HG02588 (cell line): ENCODE results near the gene OTOS.

Experiments used
- ATAC-seq: cut with Tn5 transposase; IDR thresholded peaks from one replicate; pipeline ENCODE4 v1.9.1; 2021; ENCODE audit warnings: mild to moderate bottlenecking, moderate library complexity; ENCODE audit not compliant: unreplicated experiment

The OTOS gene

DNA sequence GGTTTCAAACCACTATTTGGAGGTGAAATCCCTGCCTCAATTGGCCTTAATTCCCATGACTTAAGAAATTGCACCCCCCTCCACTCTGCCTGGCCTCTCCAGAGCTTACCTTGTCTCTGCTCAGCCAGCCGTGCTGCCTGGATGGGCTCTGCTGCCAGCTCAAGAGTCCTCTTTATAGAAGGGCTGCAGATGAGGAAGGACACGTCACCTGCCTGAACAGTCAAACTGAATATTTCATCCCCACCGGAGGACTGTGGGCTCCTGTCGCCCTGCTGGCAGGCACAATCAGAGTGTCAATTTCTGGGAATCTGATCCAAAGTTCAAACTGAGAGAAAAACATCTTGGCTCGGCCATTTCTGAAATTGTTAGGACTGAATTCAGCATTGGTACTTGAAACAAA, at the start of gene OTOS:
TSS of gene OTOS (minus strand) at position 148 of the 400 bp plus-strand sequence. CDS start 332 bp downstream, outside the sequence.
- no peak for ATAC-seq

DNA sequence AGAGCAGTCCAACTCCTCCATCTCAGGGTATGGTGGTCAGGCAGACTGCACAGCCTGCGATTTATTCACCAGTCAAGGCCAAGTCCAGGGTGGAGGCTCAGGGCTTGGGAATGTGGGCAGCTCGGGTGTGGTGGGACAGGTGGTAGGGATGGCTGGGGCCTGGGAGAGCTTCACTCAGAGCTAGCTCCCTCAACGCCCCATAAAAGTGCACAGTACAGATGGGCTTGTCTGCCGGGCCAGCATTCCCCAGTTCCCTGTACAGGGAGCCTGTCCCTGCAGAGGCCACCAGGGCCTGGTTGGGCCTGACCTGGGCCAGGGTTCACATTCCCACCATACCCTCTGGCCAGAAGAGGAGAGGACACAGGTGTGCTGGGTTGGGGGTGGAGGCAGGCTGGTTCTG, 49.2 kb upstream of the OTOS start:
- no peak for ATAC-seq

DNA sequence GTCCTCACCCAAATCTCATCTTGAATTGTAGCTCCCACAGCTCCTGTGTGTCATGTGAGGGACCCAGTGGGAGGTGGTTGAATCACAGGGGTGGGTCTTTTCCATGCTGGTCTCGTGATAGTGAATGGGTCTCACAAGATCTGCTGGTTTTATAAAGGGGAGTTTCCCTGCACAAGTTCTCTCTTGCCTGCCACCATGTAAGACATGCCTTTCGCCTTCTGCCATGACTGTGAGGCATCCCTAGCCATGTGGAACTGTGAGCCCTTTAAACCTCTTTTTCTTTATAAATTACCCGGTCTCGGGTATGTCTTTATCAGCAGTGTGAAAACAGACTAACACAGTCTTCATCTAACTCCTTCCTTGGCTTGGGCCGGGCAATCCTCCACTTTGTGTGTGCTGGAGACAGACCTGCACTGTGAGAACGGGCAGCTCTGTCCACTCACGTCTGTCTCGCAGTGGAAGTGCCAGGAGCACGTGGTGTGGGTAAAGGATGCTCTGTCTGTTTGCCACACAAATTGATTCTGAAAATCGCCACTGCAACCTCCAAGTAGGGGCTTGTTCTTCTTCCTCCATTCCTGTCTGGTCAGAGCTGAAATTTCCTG, 47.6 kb upstream of the OTOS start:
- ATAC-seq = no peak

DNA sequence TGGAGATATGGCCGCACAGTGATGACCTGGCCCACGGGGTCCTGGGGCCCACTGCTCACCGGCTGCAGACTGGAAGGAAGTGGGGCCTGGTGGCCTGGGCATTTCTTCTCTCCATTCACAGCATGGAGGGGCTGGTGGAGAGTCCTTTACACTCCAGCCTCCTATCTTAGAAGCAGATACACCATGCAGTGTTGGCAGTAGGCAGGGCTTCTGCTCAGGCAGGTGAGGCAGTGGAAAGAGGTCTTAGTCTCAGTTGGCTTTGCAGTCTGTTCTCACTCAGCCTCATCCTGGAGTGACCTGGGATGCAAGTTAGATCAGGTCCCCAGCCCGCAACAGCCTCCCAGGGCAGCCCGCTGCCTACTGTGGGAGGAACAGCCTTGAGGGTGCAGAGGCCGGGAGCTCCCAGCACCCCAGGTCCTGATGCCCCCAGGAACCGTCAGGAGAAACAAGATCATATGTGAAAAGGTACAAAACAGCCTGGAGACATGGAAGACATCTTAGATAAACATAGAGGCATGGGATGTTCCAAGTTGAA, 45.8 kb upstream of the OTOS start:
- ATAC-seq = no peak

DNA sequence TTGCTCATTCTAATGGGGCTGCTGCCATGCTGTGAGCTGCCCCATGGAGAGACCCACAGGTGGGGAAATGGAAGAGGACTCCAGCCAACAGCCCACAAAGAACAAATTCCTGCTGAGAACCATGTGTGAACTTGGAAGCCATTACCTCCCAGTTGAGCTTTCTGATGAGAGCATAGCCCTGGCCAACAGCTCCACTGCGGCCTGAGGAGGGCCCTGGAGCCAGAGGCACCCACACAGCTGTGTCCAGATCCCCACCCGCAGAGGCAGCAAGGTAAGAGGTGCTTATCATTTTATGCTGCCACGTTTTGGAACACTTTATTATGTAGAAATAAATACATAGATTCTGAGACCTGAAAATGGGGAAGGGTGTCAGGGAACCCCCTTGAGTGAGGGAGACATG, 44.2 kb upstream of the OTOS start:
- ATAC-seq = no peak

DNA sequence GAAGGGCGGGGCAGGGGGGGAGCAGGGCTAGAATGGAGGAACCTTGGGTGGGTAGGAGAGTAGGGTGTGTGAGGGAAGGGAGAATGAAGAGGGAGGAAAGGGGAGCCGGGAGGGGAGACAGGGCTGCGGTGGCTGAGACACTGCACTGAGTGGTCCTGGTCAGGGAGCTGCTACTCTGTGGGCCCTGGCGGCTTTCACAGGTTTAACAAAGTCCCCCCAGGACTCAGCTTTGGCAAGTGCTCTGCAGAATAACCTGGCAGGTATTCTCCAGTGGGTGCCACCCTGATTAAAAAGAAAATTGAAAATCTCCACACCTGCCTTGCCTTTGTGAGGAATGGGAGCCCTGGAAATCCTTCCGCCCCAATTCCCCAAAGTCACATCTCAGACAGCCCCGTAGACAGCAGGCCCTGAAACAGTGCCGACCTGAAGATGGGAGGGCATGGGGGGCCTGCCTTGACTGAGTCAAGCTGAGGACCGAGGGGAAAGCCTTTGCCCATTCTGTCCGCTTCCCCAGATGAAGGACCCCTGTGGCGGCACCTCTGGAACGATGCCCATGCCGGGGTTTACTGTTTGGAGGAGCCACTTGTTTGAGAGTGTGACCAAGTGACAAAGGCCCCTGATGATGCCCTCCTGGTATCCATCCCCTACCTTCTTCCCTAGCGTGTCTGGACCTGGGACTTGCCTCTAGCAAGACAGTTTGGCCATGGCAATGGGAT, 43.6 kb upstream of the OTOS start:
- no peak for ATAC-seq

- ATAC-seq = no peak
Measured at GRCh38 chr2:240183006-240183874, 42.8 kb upstream of the OTOS start.

DNA sequence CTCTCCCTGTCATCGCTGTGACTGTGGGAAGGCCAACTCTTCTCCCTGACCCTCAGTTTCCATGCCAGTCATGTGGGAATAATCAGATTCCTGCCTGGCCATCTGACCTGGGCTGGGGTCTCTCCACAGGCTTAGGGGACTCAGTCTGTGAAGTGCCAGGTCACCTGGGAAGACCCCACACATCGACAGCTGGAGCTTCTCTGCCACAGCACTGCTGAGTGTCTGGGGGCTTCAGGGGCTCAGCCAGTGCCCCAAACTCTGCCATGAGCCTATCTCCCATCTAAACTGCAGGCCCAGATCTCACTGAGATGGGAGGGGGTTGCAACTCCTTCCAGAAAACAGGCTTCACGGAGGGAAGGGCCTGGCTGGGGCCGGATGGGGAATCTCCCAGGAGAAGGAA, 42.0 kb upstream of the OTOS start:
- ATAC-seq = no peak

- ATAC-seq = no peak
Measured at GRCh38 chr2:240182001-240182400, 41.5 kb upstream of the OTOS start.

- no peak for ATAC-seq
Measured at GRCh38 chr2:240179941-240180666, 39.6 kb upstream of the OTOS start.

DNA sequence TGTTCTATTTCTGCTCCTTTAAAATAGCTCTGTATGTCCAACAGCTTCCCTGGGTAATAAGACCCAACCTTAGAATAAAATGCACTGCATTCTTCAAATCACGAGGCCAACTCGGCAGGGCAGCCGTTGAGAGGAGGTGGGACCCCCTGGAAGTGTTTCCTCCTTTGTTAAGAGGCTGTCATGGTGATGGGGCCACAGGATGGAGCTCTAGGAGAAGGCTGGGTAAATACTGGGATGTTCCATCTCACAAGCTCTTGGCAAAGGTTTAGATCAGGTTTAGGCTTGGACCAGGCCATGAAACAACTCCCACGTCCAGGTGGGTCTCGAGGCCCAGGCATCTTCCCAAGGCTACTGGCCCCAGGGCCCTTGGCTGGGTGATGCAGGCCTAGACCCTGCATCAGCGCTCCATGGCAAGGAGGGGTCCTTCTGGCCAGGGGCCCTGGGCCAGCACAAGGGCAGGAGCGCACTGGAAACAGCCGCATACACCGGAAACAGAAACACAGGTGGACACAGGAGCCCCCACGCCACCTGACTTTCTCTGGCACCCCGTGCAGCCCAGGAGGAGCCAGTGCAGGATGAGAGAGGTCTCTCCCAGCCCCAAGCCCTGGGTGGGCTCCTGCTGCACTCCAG, 38.8 kb upstream of the OTOS start:
- ATAC-seq = no peak

DNA sequence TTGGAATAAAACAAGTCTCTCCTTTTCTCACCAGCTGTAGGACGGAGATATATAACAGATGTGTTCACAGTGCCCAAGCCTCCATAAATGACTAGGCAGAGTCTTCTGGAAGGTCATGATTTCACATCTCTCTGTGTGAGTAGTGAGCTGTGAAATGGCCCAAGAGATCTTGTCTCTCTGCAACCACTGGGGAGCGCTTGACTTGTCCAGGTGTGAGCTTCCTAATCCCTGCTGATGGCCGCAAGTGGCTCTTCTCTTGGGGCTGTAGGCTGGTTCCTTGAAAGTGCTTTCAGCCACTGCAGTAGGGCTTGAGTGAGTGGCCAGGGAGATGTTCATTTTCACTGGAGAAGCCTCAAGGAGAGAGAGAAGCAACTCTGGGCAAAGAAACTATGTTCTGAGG, 38.1 kb upstream of the OTOS start:
- no peak for ATAC-seq

DNA sequence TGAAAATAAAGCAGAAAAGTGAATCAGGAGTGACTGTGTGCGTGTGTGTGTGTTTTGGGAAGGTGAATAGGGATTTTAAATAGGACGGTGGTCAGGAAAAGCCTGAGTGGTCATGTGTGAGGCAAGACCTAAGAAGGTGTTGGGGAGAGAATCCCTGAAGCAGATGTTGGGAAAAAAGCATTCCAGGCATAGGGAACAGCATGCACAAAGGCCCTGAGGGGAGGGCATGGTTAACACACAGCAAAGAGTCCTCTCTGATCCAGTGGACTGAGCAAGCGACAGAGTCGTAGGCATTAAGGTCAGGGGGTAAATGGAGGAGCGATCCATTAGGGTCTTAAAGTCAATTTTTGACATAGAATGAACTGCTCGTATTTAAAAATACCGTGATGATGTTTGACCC, 34.0 kb upstream of the OTOS start:
- no peak for ATAC-seq

DNA sequence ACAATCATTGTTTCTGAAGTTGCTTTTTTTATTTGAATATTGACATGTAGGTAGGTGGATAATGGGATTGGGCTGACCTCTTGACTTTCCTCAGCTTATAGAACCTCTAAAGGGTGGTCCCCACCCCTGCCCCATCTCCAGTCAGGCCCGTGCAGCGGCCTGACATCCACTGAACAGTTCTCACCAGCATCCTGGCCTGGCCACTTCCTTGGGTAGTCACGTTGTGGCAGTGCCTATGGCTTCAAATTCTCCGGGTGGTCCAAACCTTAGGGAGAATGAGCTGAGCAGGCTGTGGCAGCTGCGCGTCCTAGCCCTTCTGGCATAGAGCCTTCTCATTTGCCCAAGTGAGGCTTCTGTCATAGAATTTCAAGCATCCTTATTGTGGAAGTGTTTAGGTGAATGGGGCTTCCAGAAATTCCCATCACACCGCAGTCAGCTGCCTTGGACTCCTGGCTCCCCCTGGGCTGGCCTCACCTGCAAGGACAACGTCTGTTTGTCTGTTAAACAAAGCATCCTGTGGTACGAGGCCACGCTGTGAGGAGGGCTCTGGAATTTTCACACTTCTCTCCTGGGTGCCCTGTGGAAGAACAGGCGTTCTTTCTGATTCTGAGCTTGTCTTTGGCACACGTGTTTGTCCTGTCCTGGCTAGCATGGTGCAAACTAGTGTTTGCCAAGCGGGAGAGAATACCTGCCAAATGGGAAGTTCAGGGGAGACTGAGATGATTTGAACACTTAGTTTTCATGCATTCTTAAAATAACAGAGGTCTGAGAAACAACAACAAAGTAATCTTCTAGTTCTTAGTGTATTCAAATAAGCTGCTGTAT, 31.8 kb upstream of the OTOS start:
- no peak for ATAC-seq

- ATAC-seq = no peak
Measured at GRCh38 chr2:240170883-240171282, 30.4 kb upstream of the OTOS start.

GRCh38 chr2:240170354-240170735, 29.9 kb upstream of the OTOS start:
- no peak for ATAC-seq

DNA sequence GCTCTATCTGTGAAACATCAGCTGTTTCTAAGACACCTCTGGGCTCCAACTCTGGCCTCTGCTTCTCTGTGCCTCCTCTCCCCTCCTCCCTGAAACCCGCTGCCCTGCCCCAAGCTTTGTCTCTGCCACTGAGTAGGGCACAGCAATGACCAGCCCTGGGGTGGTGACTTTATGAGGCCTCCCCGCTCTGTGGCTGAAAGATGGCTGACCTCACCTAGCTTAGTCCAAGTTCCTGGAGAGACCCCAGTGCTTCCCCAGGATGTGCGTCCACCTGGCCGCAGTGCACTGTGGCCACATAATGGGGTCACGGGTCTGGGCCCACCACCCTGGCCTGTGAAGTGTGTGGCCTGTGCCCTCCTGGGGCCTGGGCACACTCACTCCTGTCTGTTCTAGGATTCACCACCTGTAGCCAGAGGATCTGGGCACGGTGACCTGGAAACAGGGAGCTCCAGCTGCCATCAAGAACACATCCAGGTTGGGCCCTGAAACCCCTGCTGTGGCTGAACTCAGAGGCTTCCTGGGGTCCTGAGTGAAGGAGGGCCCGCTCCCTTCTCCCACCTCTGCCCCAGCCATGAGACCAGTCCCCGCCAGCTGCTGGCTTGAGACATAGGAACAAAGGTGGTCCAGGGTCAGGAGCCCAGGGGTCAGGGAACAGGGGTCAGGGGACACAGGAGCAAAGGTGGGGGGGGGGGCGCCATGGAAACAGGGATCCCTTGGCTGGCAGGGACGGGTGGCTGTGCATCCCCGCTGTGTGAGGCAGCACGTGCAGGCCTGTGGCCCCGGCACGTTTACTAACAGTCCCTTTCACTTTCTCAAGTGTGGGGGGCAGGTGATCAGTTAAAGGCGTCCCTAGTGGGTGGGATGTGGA, 29.3 kb upstream of the OTOS start:
- no peak for ATAC-seq

GRCh38 chr2:240168546-240169361, 28.3 kb upstream of the OTOS start:
- no peak for ATAC-seq
